ENCODE data around the gene IRGC. TPM values are rescaled to one million over a fixed set of nuclear protein-coding genes. Genes with fewer than 3 reads are reported as not detected.

Gene IRGC
- total and polyA plus RNA-seq, 2 of the 4 experiments (the other 2 are of a cell fraction): not detected

- ATAC-seq (ENCODE audit: low read depth): no peak
- dilution Hi-C loops (cut with HindIII; ENCODE audit: low sequenced_read_pairs, unreplicated experiment) (no loop called here), intact Hi-C loops (cut with micrococcal nuclease) (no loop called here), in situ Hi-C loops (cut with MboI; ENCODE audit: low sequenced_read_pairs) (no loop called here)
- Histone ChIP-seq H3K9me1 (ENCODE audit: insufficient read depth, low read length) (no peaks in the 10 kb centered on the region), H3K79me1 (ENCODE audit: low read depth in 1 of 2, low read length in 2 of 2) (no peaks in the 10 kb centered on the region), H3K4me2 (ENCODE audit: low read depth, low read length) (no peak overlapping the region), H3K36me3 (ENCODE audit: control insufficient read depth, insufficient read depth, low read length) (no peaks in the 10 kb centered on the region), H4K8ac (ENCODE audit: low read depth in 2 of 2, low read length in 2 of 2) (no peak overlapping the region), H3K14ac (replicated peaks; ENCODE audit: low read depth, low read length) (no peak overlapping the region), H3K18ac (ENCODE audit: low read depth, low read length) (no peak overlapping the region), H3K4me1 (ENCODE audit: control insufficient read depth, insufficient read depth, low read length) (peaks cover 2% of the 10 kb centered on the region; the same call in 1 of the 2 replicates), H3K27me3 (ENCODE audit: control insufficient read depth, insufficient read depth, low read length) (no peaks in the 10 kb centered on the region; the same call in 1 of the 2 replicates), H3K56ac (ENCODE audit: extremely low read depth, insufficient read depth, low read length) (no peak overlapping the region), H2BK5ac (ENCODE audit: low read depth, low read length, poor library complexity, severe bottlenecking) (no peak overlapping the region), H3K4ac (ENCODE audit: low read depth, low read length) (no peak overlapping the region), H2AK9ac (replicated peaks; ENCODE audit: low read depth, low read length, poor library complexity) (no peak overlapping the region), H2AFZ (replicated peaks; ENCODE audit: low read length, poor library complexity) (no peak overlapping the region), H3K9ac (ENCODE audit: low read depth, low read length) (no peak overlapping the region), H3K4me3 (ENCODE audit: insufficient read depth, low read depth, low read length) (no peak overlapping the region), H4K5ac (ENCODE audit: low read depth, low read length) (no peak overlapping the region), H3K9me3 (ENCODE audit: control insufficient read depth, insufficient read depth, low read length) (no peaks in the 10 kb centered on the region), H3K27ac (ENCODE audit: insufficient read depth, low read length) (no peak overlapping the region), H2BK120ac (ENCODE audit: low read depth, low read length) (no peak overlapping the region), H2AK5ac (ENCODE audit: low read depth, low read length) (no peak overlapping the region), H2BK20ac (ENCODE audit: low read depth, low read length) (no peak overlapping the region), H4K91ac (ENCODE audit: insufficient read depth, low read depth, low read length) (no peak overlapping the region), H2BK15ac (ENCODE audit: low read depth, low read length) (no peak overlapping the region), H3K23ac (ENCODE audit: low read depth, low read length) (no peak overlapping the region), H4K20me1 (ENCODE audit: insufficient read depth, low read length) (no peaks in the 10 kb centered on the region)
- no peak for DNase-seq
- no peak for TF ChIP-seq RFX5 (IDR thresholded peaks at IDR 0.05; ENCODE audit: low read depth, low read length)
- no peak for TF ChIP-seq MAFK (IDR thresholded peaks at IDR 0.05; ENCODE audit: low read depth, low read length)
- TF ChIP-seq MAZ (IDR thresholded peaks at IDR 0.05; ENCODE audit: borderline replicate concordance, low read depth, low read length): no peak
- TF ChIP-seq USF2 (IDR thresholded peaks at IDR 0.05; ENCODE audit: low read depth, low read length): no peak
- TF ChIP-seq CEBPB (IDR thresholded peaks at IDR 0.05; ENCODE audit: low read depth, low read length): no peak
- no peak for TF ChIP-seq RAD21 (IDR thresholded peaks at IDR 0.05; ENCODE audit: low read length)
- no peak for TF ChIP-seq CHD1 (IDR thresholded peaks at IDR 0.05; ENCODE audit: low read depth, low read length)
- TF ChIP-seq FOS (IDR thresholded peaks at IDR 0.05; ENCODE audit: low read depth, low read length): no peak
- TF ChIP-seq, protein P1, sequence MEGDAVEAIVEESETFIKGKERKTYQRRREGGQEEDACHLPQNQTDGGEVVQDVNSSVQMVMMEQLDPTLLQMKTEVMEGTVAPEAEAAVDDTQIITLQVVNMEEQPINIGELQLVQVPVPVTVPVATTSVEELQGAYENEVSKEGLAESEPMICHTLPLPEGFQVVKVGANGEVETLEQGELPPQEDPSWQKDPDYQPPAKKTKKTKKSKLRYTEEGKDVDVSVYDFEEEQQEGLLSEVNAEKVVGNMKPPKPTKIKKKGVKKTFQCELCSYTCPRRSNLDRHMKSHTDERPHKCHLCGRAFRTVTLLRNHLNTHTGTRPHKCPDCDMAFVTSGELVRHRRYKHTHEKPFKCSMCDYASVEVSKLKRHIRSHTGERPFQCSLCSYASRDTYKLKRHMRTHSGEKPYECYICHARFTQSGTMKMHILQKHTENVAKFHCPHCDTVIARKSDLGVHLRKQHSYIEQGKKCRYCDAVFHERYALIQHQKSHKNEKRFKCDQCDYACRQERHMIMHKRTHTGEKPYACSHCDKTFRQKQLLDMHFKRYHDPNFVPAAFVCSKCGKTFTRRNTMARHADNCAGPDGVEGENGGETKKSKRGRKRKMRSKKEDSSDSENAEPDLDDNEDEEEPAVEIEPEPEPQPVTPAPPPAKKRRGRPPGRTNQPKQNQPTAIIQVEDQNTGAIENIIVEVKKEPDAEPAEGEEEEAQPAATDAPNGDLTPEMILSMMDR (conservative IDR thresholded peaks at IDR 0.05; ENCODE audit: low read depth, low read length): no peak
- TF ChIP-seq, protein P2, sequence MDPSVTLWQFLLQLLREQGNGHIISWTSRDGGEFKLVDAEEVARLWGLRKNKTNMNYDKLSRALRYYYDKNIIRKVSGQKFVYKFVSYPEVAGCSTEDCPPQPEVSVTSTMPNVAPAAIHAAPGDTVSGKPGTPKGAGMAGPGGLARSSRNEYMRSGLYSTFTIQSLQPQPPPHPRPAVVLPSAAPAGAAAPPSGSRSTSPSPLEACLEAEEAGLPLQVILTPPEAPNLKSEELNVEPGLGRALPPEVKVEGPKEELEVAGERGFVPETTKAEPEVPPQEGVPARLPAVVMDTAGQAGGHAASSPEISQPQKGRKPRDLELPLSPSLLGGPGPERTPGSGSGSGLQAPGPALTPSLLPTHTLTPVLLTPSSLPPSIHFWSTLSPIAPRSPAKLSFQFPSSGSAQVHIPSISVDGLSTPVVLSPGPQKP (IDR thresholded peaks at IDR 0.05; ENCODE audit: borderline replicate concordance, low read depth, low read length): no peak
- WGBS, 2 experiments (ENCODE audit: extremely low coverage in 2 of 2, insufficient read length in 1 of 2): no CpG with 5 or more reads among the region's 1 CpG
- ChIA-PET CTCF (no interaction called here), POLR2A (ENCODE audit: unreplicated experiment) (no interaction called here)
- BruUV-seq (replicated peaks): no TSS peak
These were observed 31.6 kb upstream of the IRGC start for GRCh38 chr19:43684326-43684725.

Measured in IMR-90 (cell line).